H1 (cell line): Measurements from ENCODE around the gene ANXA4.

Experiments
- CHD7 ChIP-seq: fragments of 300-600 bp; sonication (generic); IDR thresholded peaks from 2 replicates; pipeline ENCODE4 v1.7.1; 2012; ENCODE audit warnings: low read length, moderate library complexity, mild to moderate bottlenecking, inconsistent platforms; ENCODE audit not compliant: insufficient replicate concordance
- EZH2 ChIP-seq: fragments of 200-600 bp; sonication (generic); IDR thresholded peaks from 2 replicates; pipeline ENCODE4 v1.7.1; 2012; ENCODE audit warnings: low read depth, mild to moderate bottlenecking, moderate library complexity, low read length, inconsistent platforms; ENCODE audit not compliant: severe bottlenecking
- KDM1A ChIP-seq: fragments of 200-600, 300-600 bp; sonication (generic); IDR thresholded peaks from 2 replicates; pipeline ENCODE4 v1.7.1; 2016; ENCODE audit warnings: mild to moderate bottlenecking, low read length, borderline replicate concordance
- POLR2A ChIP-seq, 2 experiments: IDR thresholded peaks; 1 replicate in 1 of 2; 2 replicates in 1 of 2; pipeline ENCODE4 v1.6.1; 2011; ENCODE audit warnings: low read depth in 2 of 2, low read length in 2 of 2, mild to moderate bottlenecking in 2 of 2; ENCODE audit errors: control extremely low read depth in 1 of 2
- RFX5 ChIP-seq: IDR thresholded peaks from 2 replicates; pipeline ENCODE4 v1.6.1; 2011; ENCODE audit warnings: low read depth, low read length, improper control_type of control experiment, borderline replicate concordance
- SP4 ChIP-seq: IDR thresholded peaks from 2 replicates; pipeline ENCODE4 v1.6.1; 2012; ENCODE audit warnings: low read length, inconsistent platforms
- TEAD4 ChIP-seq: IDR thresholded peaks from 2 replicates; pipeline ENCODE4 v1.6.1; 2012; ENCODE audit warnings: low read depth, low read length, inconsistent platforms, mixed read lengths
- TF ChIP-seq, protein P1 (sequence below), 3 experiments: IDR thresholded peaks; 1 replicate in 2 of 3; 2 replicates in 1 of 3; pipeline versions ENCODE4 v1.5.1 to v1.6.1; 2011; ENCODE audit warnings: low read length in 3 of 3, mild to moderate bottlenecking in 3 of 3, inconsistent platforms in 2 of 3, low read depth in 1 of 3, moderate library complexity in 1 of 3; ENCODE audit not compliant: insufficient read depth in 1 of 3; ENCODE audit errors: control extremely low read depth in 1 of 3
- TF ChIP-seq, protein P2 (sequence below): IDR thresholded peaks from 2 replicates; pipeline ENCODE4 v1.6.1; 2012; ENCODE audit warnings: inconsistent platforms
- TF ChIP-seq, protein P3 (sequence below): IDR thresholded peaks from 2 replicates; pipeline ENCODE4 v1.6.1; 2012; ENCODE audit warnings: low read length, inconsistent platforms

GRCh38 chr2:69733342-69734034, 8.4 kb upstream of the ANXA4 start:
- TF ChIP-seq, protein P1, sequence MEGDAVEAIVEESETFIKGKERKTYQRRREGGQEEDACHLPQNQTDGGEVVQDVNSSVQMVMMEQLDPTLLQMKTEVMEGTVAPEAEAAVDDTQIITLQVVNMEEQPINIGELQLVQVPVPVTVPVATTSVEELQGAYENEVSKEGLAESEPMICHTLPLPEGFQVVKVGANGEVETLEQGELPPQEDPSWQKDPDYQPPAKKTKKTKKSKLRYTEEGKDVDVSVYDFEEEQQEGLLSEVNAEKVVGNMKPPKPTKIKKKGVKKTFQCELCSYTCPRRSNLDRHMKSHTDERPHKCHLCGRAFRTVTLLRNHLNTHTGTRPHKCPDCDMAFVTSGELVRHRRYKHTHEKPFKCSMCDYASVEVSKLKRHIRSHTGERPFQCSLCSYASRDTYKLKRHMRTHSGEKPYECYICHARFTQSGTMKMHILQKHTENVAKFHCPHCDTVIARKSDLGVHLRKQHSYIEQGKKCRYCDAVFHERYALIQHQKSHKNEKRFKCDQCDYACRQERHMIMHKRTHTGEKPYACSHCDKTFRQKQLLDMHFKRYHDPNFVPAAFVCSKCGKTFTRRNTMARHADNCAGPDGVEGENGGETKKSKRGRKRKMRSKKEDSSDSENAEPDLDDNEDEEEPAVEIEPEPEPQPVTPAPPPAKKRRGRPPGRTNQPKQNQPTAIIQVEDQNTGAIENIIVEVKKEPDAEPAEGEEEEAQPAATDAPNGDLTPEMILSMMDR (IDR thresholded peaks at IDR 0.05; ENCODE audit: control extremely low read depth in 1 of 3, insufficient read depth in 1 of 3, low read depth in 1 of 3, low read length in 3 of 3): no peak
- TF ChIP-seq, protein P2, sequence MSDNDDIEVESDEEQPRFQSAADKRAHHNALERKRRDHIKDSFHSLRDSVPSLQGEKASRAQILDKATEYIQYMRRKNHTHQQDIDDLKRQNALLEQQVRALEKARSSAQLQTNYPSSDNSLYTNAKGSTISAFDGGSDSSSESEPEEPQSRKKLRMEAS: no peak
- no peak for TF ChIP-seq CHD7
- TF ChIP-seq, protein P3, sequence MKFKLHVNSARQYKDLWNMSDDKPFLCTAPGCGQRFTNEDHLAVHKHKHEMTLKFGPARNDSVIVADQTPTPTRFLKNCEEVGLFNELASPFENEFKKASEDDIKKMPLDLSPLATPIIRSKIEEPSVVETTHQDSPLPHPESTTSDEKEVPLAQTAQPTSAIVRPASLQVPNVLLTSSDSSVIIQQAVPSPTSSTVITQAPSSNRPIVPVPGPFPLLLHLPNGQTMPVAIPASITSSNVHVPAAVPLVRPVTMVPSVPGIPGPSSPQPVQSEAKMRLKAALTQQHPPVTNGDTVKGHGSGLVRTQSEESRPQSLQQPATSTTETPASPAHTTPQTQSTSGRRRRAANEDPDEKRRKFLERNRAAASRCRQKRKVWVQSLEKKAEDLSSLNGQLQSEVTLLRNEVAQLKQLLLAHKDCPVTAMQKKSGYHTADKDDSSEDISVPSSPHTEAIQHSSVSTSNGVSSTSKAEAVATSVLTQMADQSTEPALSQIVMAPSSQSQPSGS: no peak
- TF ChIP-seq TEAD4: no peak
- no peak for TF ChIP-seq RFX5
- no peak for TF ChIP-seq SP4
- TF ChIP-seq KDM1A: no peak
- no peak for TF ChIP-seq EZH2
- no peak for TF ChIP-seq POLR2A (IDR thresholded peaks at IDR 0.05; ENCODE audit: control extremely low read depth in 1 of 2, low read depth in 2 of 2, low read length in 2 of 2)
